Osteocyte (in vitro differentiated cells): ENCODE results near the gene MYH3. TPM values are rescaled to one million over a fixed set of nuclear protein-coding genes. Genes with fewer than 3 reads are reported as not detected.

Experiments
- DNase-seq: peaks from one replicate; pipeline ENCODE4 v3.0.0; 2021; ENCODE audit warnings: mixed read lengths; ENCODE audit not compliant: unreplicated experiment; ENCODE audit errors: extremely low spot score
- H3K27ac Mint-ChIP-seq: one replicate; pipeline ENCODE4 v1.8.0; 2021; ENCODE audit warnings: mild to moderate bottlenecking, mixed read lengths; ENCODE audit not compliant: unreplicated experiment
- H3K27me3 Mint-ChIP-seq: one replicate; pipeline ENCODE4 v1.8.0; 2021; ENCODE audit warnings: mixed read lengths; ENCODE audit not compliant: unreplicated experiment
- H3K36me3 Mint-ChIP-seq: one replicate; pipeline ENCODE4 v1.8.0; 2021; ENCODE audit warnings: mixed read lengths; ENCODE audit not compliant: unreplicated experiment
- H3K4me1 Mint-ChIP-seq: one replicate; pipeline ENCODE4 v1.8.0; 2021; ENCODE audit warnings: mixed read lengths; ENCODE audit not compliant: unreplicated experiment
- H3K4me3 Mint-ChIP-seq: one replicate; pipeline ENCODE4 v1.8.0; 2021; ENCODE audit warnings: mild to moderate bottlenecking, moderate library complexity, mixed read lengths; ENCODE audit not compliant: unreplicated experiment
- H3K9me3 Mint-ChIP-seq: one replicate; pipeline ENCODE4 v1.8.0; 2021; ENCODE audit warnings: mixed read lengths; ENCODE audit not compliant: unreplicated experiment
- total RNA-seq: library from RNA; stranded (reverse); gene quantifications from 2 replicates; pipeline ENCODE4 v1.2.1, GENCODE V29; 2021
- TF ChIP-seq, protein P1 (sequence below): fragments of 200-600 bp; sonication (generic); IDR thresholded peaks from 2 replicates; pipeline ENCODE4 v1.5.0; 2021; ENCODE audit warnings: antibody characterized with exemption, mild to moderate bottlenecking, moderate library complexity

Gene MYH3
- total RNA-seq, 1 donor from 2014 or later: 2.4 TPM

- Mint-ChIP-seq H3K4me1 (no peaks in the 10 kb centered on the region), H3K27ac (no peak overlapping the region), H3K27me3 (peaks cover 2% of the 10 kb centered on the region), H3K36me3 (no peaks in the 10 kb centered on the region), H3K4me3 (no peak overlapping the region), H3K9me3 (no peaks in the 10 kb centered on the region)
- TF ChIP-seq, protein P1, sequence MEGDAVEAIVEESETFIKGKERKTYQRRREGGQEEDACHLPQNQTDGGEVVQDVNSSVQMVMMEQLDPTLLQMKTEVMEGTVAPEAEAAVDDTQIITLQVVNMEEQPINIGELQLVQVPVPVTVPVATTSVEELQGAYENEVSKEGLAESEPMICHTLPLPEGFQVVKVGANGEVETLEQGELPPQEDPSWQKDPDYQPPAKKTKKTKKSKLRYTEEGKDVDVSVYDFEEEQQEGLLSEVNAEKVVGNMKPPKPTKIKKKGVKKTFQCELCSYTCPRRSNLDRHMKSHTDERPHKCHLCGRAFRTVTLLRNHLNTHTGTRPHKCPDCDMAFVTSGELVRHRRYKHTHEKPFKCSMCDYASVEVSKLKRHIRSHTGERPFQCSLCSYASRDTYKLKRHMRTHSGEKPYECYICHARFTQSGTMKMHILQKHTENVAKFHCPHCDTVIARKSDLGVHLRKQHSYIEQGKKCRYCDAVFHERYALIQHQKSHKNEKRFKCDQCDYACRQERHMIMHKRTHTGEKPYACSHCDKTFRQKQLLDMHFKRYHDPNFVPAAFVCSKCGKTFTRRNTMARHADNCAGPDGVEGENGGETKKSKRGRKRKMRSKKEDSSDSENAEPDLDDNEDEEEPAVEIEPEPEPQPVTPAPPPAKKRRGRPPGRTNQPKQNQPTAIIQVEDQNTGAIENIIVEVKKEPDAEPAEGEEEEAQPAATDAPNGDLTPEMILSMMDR: no peak
- no peak for DNase-seq
Observed at GRCh38 chr17:10604521-10604920, 52.6 kb downstream of the MYH3 start.

DNA sequence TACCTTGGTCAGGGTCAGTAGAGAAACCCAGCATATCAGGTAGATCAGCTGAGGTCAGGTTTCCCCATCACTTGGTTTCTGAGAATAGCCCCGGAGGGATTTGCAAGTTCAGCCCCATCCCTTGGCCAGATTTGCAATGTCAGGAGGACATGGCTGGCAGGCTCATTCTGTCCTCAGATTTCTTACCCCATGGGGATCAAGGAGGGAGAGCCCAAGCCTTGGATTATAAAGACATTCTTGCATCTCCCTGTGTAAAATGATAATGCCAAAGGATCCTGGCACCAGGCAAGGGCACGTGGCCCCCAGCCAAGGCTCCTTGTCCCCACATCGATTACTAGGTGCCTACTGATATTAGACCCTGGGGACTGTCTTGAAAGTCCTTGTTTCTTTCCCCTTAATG, 53.2 kb downstream of the MYH3 start:
- no peak for DNase-seq
- no peaks in the 10 kb centered on the region for H3K27me3 Mint-ChIP-seq
- no peaks in the 10 kb centered on the region for H3K9me3 Mint-ChIP-seq
- H3K27ac Mint-ChIP-seq: no peak overlapping the region
- no peaks in the 10 kb centered on the region for H3K36me3 Mint-ChIP-seq
- no peaks in the 10 kb centered on the region for H3K4me1 Mint-ChIP-seq
- TF ChIP-seq, protein P1: no peak
- no peak overlapping the region for H3K4me3 Mint-ChIP-seq

GRCh38 chr17:10600571-10600970, 56.5 kb downstream of the MYH3 start:
- Mint-ChIP-seq H3K36me3 (no peaks in the 10 kb centered on the region), H3K9me3 (no peaks in the 10 kb centered on the region), H3K4me1 (no peaks in the 10 kb centered on the region), H3K4me3 (no peak overlapping the region), H3K27me3 (no peaks in the 10 kb centered on the region), H3K27ac (no peak overlapping the region)
- TF ChIP-seq, protein P1: no peak
- DNase-seq: peak; percentile 34

DNA sequence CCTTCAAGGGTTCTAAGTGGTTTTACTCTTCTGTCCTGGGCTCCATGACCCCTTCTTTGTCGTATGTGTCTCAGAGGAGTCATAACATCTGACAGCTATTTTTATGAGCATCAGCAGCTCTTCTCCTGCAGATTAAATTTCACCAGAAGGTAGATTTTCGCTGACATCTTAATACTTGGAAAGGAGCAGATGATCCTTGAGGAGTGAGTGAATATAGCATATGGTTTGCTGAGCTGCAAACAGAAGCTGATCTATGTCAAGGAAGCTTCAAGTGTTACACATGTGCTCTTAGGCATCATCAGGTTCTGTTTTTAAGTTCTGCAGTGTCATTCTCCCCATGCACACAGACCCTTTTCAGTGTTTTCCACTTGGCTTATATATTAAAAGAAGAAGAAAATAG, 58.5 kb downstream of the MYH3 start:
- TF ChIP-seq, protein P1: no peak
- Mint-ChIP-seq H3K4me3 (no peak overlapping the region), H3K36me3 (no peaks in the 10 kb centered on the region), H3K27me3 (no peaks in the 10 kb centered on the region), H3K27ac (no peak overlapping the region), H3K9me3 (no peaks in the 10 kb centered on the region), H3K4me1 (no peaks in the 10 kb centered on the region)
- DNase-seq: peak; percentile 1

DNA sequence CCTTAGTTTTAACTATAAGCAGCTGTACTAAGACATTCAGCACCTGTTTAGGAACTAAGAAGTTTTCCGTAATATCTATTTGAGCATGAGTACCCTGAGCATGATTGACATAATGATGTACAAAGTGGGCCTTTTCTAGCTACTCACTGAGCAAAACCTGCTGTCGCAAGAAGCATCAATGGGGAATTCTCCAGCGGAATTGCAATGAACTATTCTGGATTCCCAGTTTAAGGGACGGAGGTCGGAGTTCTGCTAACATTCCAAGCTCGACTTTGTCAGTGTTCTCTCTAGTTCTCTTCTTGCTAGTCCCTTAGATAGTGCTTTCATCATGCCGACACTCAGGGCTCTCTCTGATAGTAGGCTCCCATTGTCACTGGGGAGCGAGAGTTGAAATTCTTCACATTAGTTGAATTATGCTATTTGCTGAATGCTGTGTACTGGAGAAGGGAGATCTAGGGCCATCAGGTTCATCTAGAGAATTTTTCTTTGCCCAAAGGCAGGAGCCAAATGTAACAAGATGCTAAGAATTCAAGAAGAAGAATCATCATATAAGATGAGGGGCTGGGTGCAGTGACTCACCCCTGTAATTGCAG, 67.5 kb downstream of the MYH3 start:
- Mint-ChIP-seq H3K36me3 (no peaks in the 10 kb centered on the region), H3K4me3 (no peak overlapping the region), H3K4me1 (no peaks in the 10 kb centered on the region), H3K9me3 (no peaks in the 10 kb centered on the region), H3K27me3 (no peaks in the 10 kb centered on the region), H3K27ac (no peak overlapping the region)
- TF ChIP-seq, protein P1: no peak
- DNase-seq: no peak
